ENCODE results near the gene TSPOAP1. TPM values are rescaled to one million over a fixed set of nuclear protein-coding genes. Genes with fewer than 3 reads are reported as not detected.

TSPOAP1 gene
- total and polyA plus RNA-seq, 2 of the 4 experiments (the other 2 are of a cell fraction) = 0.90 to 1.6 TPM

DNA sequence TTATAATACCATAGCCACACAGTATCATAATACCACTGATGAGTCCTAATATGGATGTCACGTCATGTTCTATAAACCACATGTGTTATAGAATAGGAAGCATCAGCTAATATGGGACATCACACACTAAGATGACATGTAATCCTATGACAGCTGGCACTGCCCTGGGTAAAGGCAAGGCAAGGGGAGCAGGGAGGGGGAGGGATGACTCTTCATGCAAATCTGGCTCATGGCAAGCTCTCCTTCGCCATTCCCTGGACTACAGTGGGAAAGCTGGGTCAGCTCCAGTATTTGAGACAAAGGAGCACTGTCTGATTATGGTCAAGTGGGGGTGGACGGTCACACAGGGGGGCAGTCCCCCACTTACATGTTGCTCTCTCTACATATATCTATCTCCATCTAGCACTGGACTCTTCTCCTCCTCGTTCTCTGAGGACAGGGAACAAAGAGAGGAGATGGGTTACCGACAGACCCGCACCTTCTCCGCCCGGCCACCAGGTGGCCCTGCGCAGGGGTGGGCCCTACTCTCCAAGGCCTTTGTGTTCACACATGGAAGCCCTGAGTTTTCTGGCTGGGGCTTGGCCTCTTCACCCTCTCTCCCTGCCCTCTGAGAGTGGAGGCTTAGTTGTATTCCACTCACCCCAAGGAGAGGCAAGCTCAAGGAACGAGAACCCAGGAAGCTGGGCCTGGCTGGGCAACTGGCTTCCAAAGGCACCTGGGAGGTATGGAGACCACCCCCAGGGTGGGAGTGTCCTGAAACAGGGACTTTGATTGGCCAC lies 24.4 kb downstream of the TSPOAP1 start:
- H2BK120ac ChIP-seq (ENCODE audit: low read depth, low read length) = no peak overlapping the region
- no peaks in the 10 kb centered on the region for H3K79me1 ChIP-seq (ENCODE audit: low read depth in 1 of 2, low read length in 2 of 2)
- H2AFZ ChIP-seq (replicated peaks; ENCODE audit: low read length, poor library complexity) = peak overlapping the region; percentile 78
- TF ChIP-seq RAD21 (IDR thresholded peaks at IDR 0.05; ENCODE audit: low read length) = peak; percentile 52
- peak; percentile 70 for TF ChIP-seq SMC3 (IDR thresholded peaks at IDR 0.05; ENCODE audit: low read depth, low read length)
- TF ChIP-seq, protein P1, sequence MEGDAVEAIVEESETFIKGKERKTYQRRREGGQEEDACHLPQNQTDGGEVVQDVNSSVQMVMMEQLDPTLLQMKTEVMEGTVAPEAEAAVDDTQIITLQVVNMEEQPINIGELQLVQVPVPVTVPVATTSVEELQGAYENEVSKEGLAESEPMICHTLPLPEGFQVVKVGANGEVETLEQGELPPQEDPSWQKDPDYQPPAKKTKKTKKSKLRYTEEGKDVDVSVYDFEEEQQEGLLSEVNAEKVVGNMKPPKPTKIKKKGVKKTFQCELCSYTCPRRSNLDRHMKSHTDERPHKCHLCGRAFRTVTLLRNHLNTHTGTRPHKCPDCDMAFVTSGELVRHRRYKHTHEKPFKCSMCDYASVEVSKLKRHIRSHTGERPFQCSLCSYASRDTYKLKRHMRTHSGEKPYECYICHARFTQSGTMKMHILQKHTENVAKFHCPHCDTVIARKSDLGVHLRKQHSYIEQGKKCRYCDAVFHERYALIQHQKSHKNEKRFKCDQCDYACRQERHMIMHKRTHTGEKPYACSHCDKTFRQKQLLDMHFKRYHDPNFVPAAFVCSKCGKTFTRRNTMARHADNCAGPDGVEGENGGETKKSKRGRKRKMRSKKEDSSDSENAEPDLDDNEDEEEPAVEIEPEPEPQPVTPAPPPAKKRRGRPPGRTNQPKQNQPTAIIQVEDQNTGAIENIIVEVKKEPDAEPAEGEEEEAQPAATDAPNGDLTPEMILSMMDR (conservative IDR thresholded peaks at IDR 0.05; ENCODE audit: low read depth, low read length) = peak; percentile 62
- TF ChIP-seq RFX5 (IDR thresholded peaks at IDR 0.05; ENCODE audit: low read depth, low read length) = no peak
- H4K5ac ChIP-seq (ENCODE audit: low read depth, low read length) = no peak overlapping the region
- H4K91ac ChIP-seq (ENCODE audit: insufficient read depth, low read depth, low read length) = no peak overlapping the region
- no peak overlapping the region for H3K56ac ChIP-seq (ENCODE audit: extremely low read depth, insufficient read depth, low read length)
- H3K23ac ChIP-seq (ENCODE audit: low read depth, low read length) = no peak overlapping the region
- no peak overlapping the region for H3K4me2 ChIP-seq (ENCODE audit: low read depth, low read length)
- no peaks in the 10 kb centered on the region; the same call in 1 of the 2 replicates for H4K20me1 ChIP-seq (ENCODE audit: insufficient read depth, low read length)
- H2AK5ac ChIP-seq (ENCODE audit: low read depth, low read length) = no peak overlapping the region
- no TSS peak for BruUV-seq (replicated peaks)
- H3K9me3 ChIP-seq (ENCODE audit: control insufficient read depth, insufficient read depth, low read length) = no peaks in the 10 kb centered on the region
- no peak overlapping the region for H3K4ac ChIP-seq (ENCODE audit: low read depth, low read length)
- no peak overlapping the region for H3K4me3 ChIP-seq (ENCODE audit: insufficient read depth, low read depth, low read length)
- no CpG with 5 or more reads among the region's 10 CpGs for WGBS, 2 experiments (ENCODE audit: extremely low coverage in 2 of 2, insufficient read length in 1 of 2)
- 0 out of 4 replicates have a peak overlapping the region, but pooled peaks of 1 of the 2 experiments have one; percentile 4 for H4K8ac ChIP-seq (ENCODE audit: low read depth in 2 of 2, low read length in 2 of 2)
- H2BK5ac ChIP-seq (ENCODE audit: low read depth, low read length, poor library complexity, severe bottlenecking) = no peak overlapping the region
- intact Hi-C loops (cut with micrococcal nuclease) (loop anchor here (2.0 kb wide), 1 partner anchor 143 kb away; no protein-coding TSS in a partner anchor), dilution Hi-C loops (cut with HindIII; ENCODE audit: low sequenced_read_pairs, unreplicated experiment) (no loop called here), in situ Hi-C loops (cut with MboI; ENCODE audit: low sequenced_read_pairs) (no loop called here)
- ChIA-PET CTCF (interaction anchor here (0.5 to 1.3 kb wide), 2 partner anchors 113 to 178 kb away, joined by 3 to 5 read pairs; partner anchors contain the start of gene RNF43), POLR2A (ENCODE audit: unreplicated experiment) (no interaction called here)
- H3K9ac ChIP-seq (ENCODE audit: low read depth, low read length) = no peak overlapping the region
- no peaks in the 10 kb centered on the region for H3K4me1 ChIP-seq (ENCODE audit: control insufficient read depth, insufficient read depth, low read length)
- DNase-seq (peak; percentile 23), ATAC-seq (ENCODE audit: low read depth) (peak; percentile 83)
- H2AK9ac ChIP-seq (replicated peaks; ENCODE audit: low read depth, low read length, poor library complexity) = peak overlapping the region; percentile 28
- H2BK20ac ChIP-seq (ENCODE audit: low read depth, low read length) = no peak overlapping the region
- no peak overlapping the region for H3K14ac ChIP-seq (replicated peaks; ENCODE audit: low read depth, low read length)
- H2BK15ac ChIP-seq (ENCODE audit: low read depth, low read length) = no peak overlapping the region
- H3K36me3 ChIP-seq (ENCODE audit: control insufficient read depth, insufficient read depth, low read length) = no peaks in the 10 kb centered on the region
- H3K18ac ChIP-seq (ENCODE audit: low read depth, low read length) = no peak overlapping the region
- no peak overlapping the region for H3K27ac ChIP-seq (ENCODE audit: insufficient read depth, low read length)
- no peaks in the 10 kb centered on the region for H3K9me1 ChIP-seq (ENCODE audit: insufficient read depth, low read length)
- peaks cover 7% of the 10 kb centered on the region; the same call in 1 of the 2 replicates for H3K27me3 ChIP-seq (ENCODE audit: control insufficient read depth, insufficient read depth, low read length)

Data from IMR-90 (cell line).